Upper lobe of left lung (tissue), 4 donors: ENCODE data around the gene SRPX.

Experiments used
- EP300 ChIP-seq, 4 donors: sonication (generic); formaldehyde crosslinking; IDR thresholded peaks; one replicate each; pipeline ENCODE4 v1.5.1; 2017; ENCODE audit warnings: antibody characterized with exemption in 4 of 4, control low read depth in 2 of 4
- POLR2A ChIP-seq, 4 donors: fragments of 450-650 bp; IDR thresholded peaks; one replicate each; pipeline ENCODE4 v1.5.1; 2016 to 2017; ENCODE audit warnings: antibody characterized with exemption in 4 of 4, mild to moderate bottlenecking in 2 of 4
- POLR2AphosphoS5 ChIP-seq, 2 donors: sonication (generic); formaldehyde crosslinking; IDR thresholded peaks; one replicate each; pipeline ENCODE4 v1.5.1; 2017; ENCODE audit warnings: antibody characterized with exemption in 2 of 2
- TF ChIP-seq, protein P1 (sequence below), 6 experiments: fragments of 450-650 bp in 4 of 6; fragments of 200-600 bp in 2 of 6; sonication (generic) in 2 of 6; IDR thresholded peaks; one replicate each; pipeline ENCODE4 v1.5.1; 2016 to 2019; ENCODE audit warnings: antibody characterized with exemption in 6 of 6

DNA sequence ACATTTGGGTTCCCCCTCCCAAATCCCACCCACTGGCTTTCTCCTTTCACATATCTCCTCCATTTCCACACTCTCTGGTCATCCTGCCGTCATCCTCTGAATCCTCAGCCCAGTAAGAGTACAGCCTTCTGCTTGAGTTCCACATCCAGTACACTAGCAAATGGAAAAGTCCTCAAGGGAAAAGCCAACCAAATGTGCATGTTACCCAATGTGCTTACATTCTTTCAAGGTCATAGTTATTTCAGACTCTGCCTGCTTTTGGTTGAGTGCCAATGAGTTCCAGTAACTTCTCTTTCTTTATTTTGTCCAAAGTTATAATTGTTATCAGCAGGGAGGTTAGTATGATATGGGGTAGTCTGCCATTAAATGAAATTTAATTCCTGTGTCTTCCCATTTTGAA is 78.1 kb downstream of the SRPX start:
- TF ChIP-seq, protein P1, sequence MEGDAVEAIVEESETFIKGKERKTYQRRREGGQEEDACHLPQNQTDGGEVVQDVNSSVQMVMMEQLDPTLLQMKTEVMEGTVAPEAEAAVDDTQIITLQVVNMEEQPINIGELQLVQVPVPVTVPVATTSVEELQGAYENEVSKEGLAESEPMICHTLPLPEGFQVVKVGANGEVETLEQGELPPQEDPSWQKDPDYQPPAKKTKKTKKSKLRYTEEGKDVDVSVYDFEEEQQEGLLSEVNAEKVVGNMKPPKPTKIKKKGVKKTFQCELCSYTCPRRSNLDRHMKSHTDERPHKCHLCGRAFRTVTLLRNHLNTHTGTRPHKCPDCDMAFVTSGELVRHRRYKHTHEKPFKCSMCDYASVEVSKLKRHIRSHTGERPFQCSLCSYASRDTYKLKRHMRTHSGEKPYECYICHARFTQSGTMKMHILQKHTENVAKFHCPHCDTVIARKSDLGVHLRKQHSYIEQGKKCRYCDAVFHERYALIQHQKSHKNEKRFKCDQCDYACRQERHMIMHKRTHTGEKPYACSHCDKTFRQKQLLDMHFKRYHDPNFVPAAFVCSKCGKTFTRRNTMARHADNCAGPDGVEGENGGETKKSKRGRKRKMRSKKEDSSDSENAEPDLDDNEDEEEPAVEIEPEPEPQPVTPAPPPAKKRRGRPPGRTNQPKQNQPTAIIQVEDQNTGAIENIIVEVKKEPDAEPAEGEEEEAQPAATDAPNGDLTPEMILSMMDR (IDR thresholded peaks at IDR 0.05) = no peak
- TF ChIP-seq EP300 (IDR thresholded peaks at IDR 0.05) = no peak
- TF ChIP-seq POLR2A (IDR thresholded peaks at IDR 0.05) = no peak
- TF ChIP-seq POLR2AphosphoS5 (IDR thresholded peaks at IDR 0.05) = no peak
